Measurements from ENCODE around the gene MLX. TPM values are rescaled to one million over a fixed set of nuclear protein-coding genes. Genes with fewer than 3 reads are reported as not detected.
A peak's percentile ranks its signal among the peaks of the same experiment; 100 is the strongest.

Gene MLX
- total and polyA plus RNA-seq, 2 donors (not counting 1 experiment from before 2014, with no cell fraction given) = 62.4 to 66.6 TPM

DNA sequence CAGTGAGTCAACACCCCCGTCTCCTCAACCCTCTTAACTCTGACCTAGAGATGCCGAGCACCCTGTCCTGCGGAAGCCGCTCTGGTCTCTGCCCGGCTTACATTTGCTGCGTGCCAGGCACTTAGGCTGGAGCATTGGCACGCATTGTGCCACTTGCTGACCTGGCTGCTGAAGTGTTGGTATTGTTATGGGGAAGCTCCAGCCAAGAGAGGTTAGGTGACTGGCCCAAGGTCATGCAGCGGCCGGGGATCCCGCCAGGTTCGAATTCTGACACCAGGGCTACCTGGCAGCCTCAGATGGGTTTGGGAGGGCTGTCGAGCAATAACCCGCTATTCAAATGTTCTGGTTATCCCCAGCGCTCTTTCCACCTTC is 19.2 kb upstream of the MLX start:
- Histone ChIP-seq H3K27me3 (replicated peaks in 1 of 4; ENCODE audit: control extremely low read depth in 1 of 4, control insufficient read depth in 3 of 4, insufficient read depth in 4 of 4, low read length in 3 of 4) (no peaks in the 10 kb centered on the region), H3K4me3 (ENCODE audit: control extremely low read depth in 1 of 5, extremely low read depth in 1 of 5, insufficient read depth in 1 of 5, low read depth in 2 of 5, low read length in 4 of 5) (peak overlapping the region in 1 of 5 experiments; percentile 48), H3K79me2 (ENCODE audit: control insufficient read depth, insufficient read depth, low read length) (peaks cover 3% of the 10 kb centered on the region), H4K20me1 (ENCODE audit: control insufficient read depth, insufficient read depth, low read length, poor library complexity, severe bottlenecking) (peaks cover 10% of the 10 kb centered on the region), H3K4me1 (ENCODE audit: control insufficient read depth in 2 of 2, insufficient read depth in 2 of 2, low read length in 2 of 2) (peaks cover 10 to 16% of the 10 kb centered on the region in 2 donors), H3K4me2 (replicated peaks; ENCODE audit: low read depth, low read length, poor library complexity, severe bottlenecking) (peak overlapping the region; percentile 80), H3K27ac (ENCODE audit: low read length in 2 of 2) (no peak overlapping the region), H3K9ac (ENCODE audit: low read length) (peak overlapping the region; percentile 62), H2AFZ (ENCODE audit: insufficient read depth, low read depth, low read length, poor library complexity, severe bottlenecking) (peak overlapping the region; percentile 66), H3K36me3 (replicated peaks in 1 of 2; ENCODE audit: control extremely low read depth in 1 of 2, control insufficient read depth in 1 of 2, extremely low read depth in 1 of 2, insufficient read depth in 2 of 2, low read length in 1 of 2) (peaks cover 0 to 4% of the 10 kb centered on the region in 2 experiments), H3K9me3 (ENCODE audit: control extremely low read depth in 1 of 3, control insufficient read depth in 2 of 3, insufficient read depth in 1 of 3, low read length in 2 of 3) (no peaks in the 10 kb centered on the region)
- Mint-ChIP-seq H3K9me3 (ENCODE audit: insufficient read depth) (no peaks in the 10 kb centered on the region), H3K27me3 (no peaks in the 10 kb centered on the region), H3K4me3 (peak overlapping the region; percentile 74), H3K27ac (peak overlapping the region; percentile 10), H3K4me1 (peaks cover 16% of the 10 kb centered on the region)
- WGBS (ENCODE audit: insufficient coverage) = 87% methylated on average over 14 of the region's 14 CpGs
- ATAC-seq (ENCODE audit: low read depth) (no peak), DNase-seq (no peak)
- POLR2A ChIA-PET = interaction anchor here (1.0 to 2.1 kb wide), 7 partner anchors 12 to 276 kb away, joined by 3 to 12 read pairs (median 6); partner anchors contain the start of genes BECN1, MLX, NAGLU and PSMC3IP
- CTCF ChIA-PET = interaction anchor here (0.7 to 3.0 kb wide), 14 partner anchors 9 to 435 kb away, joined by 3 to 39 read pairs (median 4); partner anchors contain the start of genes DHX58, MLX, NAGLU and PSMC3IP
- TF ChIP-seq EZH2 (IDR thresholded peaks at IDR 0.05; ENCODE audit: borderline replicate concordance, insufficient read depth, low read depth, low read length, poor library complexity, severe bottlenecking) = no peak
- intact Hi-C loops (cut with micrococcal nuclease) = loop anchor here (1.0 kb wide), 5 partner anchors 11 to 31 kb away; partner anchors contain the start of genes COASY, MLX and NAGLU

DNA sequence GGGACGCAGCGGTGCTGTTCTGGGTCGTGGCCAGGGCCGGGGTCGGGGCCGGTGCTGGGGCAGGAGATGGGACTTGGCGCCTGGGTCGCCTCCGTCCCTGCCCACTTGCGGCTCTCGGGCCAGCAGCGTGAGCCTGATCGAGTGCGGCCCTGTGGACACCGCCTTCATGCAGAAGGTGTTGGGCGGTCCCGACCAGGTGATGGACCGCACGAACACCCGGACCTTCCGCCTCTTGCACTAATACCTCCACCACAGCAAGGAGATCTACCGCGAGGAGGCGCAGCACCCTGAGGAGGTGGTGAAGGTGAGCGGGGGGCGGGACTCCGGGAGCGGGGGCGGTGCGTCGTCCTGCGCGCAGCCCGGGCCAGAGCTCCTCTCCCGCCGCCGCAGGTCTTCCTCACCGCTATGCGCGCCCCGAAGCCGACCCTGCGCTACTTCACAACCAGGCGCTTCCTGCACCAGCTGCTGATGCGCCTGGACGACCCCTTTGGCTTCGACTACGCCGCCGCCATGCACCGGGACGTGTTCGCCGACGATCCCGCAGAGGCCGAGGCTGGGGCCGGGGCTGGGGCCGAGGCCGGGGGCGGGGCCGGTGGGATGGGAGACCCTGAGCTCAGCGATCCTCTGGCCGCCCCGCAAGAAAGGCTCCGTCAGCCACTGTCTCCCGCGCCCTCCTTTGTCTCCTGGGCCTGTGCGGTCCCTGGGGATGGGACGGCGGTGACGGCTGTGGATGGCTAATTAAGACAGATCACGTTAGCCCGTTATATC is 18.6 kb upstream of the MLX start:
- Histone ChIP-seq H3K27ac (ENCODE audit: low read length in 2 of 2) (no peak overlapping the region), H3K4me3 (ENCODE audit: control extremely low read depth in 1 of 5, extremely low read depth in 1 of 5, insufficient read depth in 1 of 5, low read depth in 2 of 5, low read length in 4 of 5) (peak overlapping the region in 4 of 5 experiments; percentile 45 to 66 (median 53)), H2AFZ (ENCODE audit: insufficient read depth, low read depth, low read length, poor library complexity, severe bottlenecking) (peak overlapping the region; percentile 66), H3K4me2 (replicated peaks; ENCODE audit: low read depth, low read length, poor library complexity, severe bottlenecking) (peak overlapping the region; percentile 80), H3K36me3 (replicated peaks in 1 of 2; ENCODE audit: control extremely low read depth in 1 of 2, control insufficient read depth in 1 of 2, extremely low read depth in 1 of 2, insufficient read depth in 2 of 2, low read length in 1 of 2) (peaks cover 0 to 2% of the 10 kb centered on the region in 2 experiments), H3K9ac (ENCODE audit: low read length) (peak overlapping the region; percentile 62), H3K27me3 (replicated peaks in 1 of 4; ENCODE audit: control extremely low read depth in 1 of 4, control insufficient read depth in 3 of 4, insufficient read depth in 4 of 4, low read length in 3 of 4) (no peaks in the 10 kb centered on the region), H3K4me1 (ENCODE audit: control insufficient read depth in 2 of 2, insufficient read depth in 2 of 2, low read length in 2 of 2) (peaks cover 10 to 18% of the 10 kb centered on the region in 2 donors), H4K20me1 (ENCODE audit: control insufficient read depth, insufficient read depth, low read length, poor library complexity, severe bottlenecking) (peaks cover 13% of the 10 kb centered on the region), H3K9me3 (ENCODE audit: control extremely low read depth in 1 of 3, control insufficient read depth in 2 of 3, insufficient read depth in 1 of 3, low read length in 2 of 3) (no peaks in the 10 kb centered on the region), H3K79me2 (ENCODE audit: control insufficient read depth, insufficient read depth, low read length) (peaks cover 3% of the 10 kb centered on the region)
- H3K4me3 Mint-ChIP-seq = peak overlapping the region; percentile 74
- POLR2A ChIA-PET = interaction anchor here (0.6 to 2.1 kb wide), 8 partner anchors 12 to 276 kb away, joined by 3 to 12 read pairs (median 6); partner anchors contain the start of genes BECN1, MLX, NAGLU and PSMC3IP
- H3K4me1 Mint-ChIP-seq = peaks cover 17% of the 10 kb centered on the region
- CTCF ChIA-PET = interaction anchor here (0.5 to 3.0 kb wide), 20 partner anchors 9 to 581 kb away, joined by 3 to 39 read pairs (median 4); partner anchors contain the start of genes DHX58, MLX, NAGLU and PSMC3IP
- TF ChIP-seq EZH2 (IDR thresholded peaks at IDR 0.05; ENCODE audit: borderline replicate concordance, insufficient read depth, low read depth, low read length, poor library complexity, severe bottlenecking) (no peak), CTCF (IDR thresholded peaks at IDR 0.05) (peak; percentile 74)
- intact Hi-C loops (cut with micrococcal nuclease) = loop anchor here (1.0 kb wide), 5 partner anchors 12 to 30 kb away; partner anchors contain the start of genes COASY, MLX and NAGLU
- ATAC-seq (ENCODE audit: low read depth) = peak; percentile 97
- WGBS (ENCODE audit: insufficient coverage) = 20% methylated on average over 65 of the region's 74 CpGs
- no peak overlapping the region for H3K27ac Mint-ChIP-seq
- no peaks in the 10 kb centered on the region for H3K27me3 Mint-ChIP-seq
- H3K9me3 Mint-ChIP-seq (ENCODE audit: insufficient read depth) = no peaks in the 10 kb centered on the region
- DNase-seq = peak; percentile 89
